Effector memory CD4-positive, alpha-beta T cell (primary cell): ENCODE results near the gene TMEM106A.

Experiments used
- DNase-seq, 3 donors: peaks; one replicate each; pipeline ENCODE4 v3.0.0-alpha.2; 2020
- H3K27ac ChIP-seq: 2 replicates; pipeline ENCODE4 v1.7.0; 2013; ENCODE audit warnings: mild to moderate bottlenecking, low read length, moderate library complexity; ENCODE audit not compliant: insufficient read depth, poor library complexity, severe bottlenecking
- H3K27me3 ChIP-seq: replicated peaks from 2 replicates; pipeline ENCODE4 v1.7.0; 2013; ENCODE audit warnings: mild to moderate bottlenecking, low read length; ENCODE audit not compliant: insufficient read depth, control insufficient read depth, poor library complexity, severe bottlenecking
- H3K36me3 ChIP-seq: 2 replicates; pipeline ENCODE4 v1.7.0; 2013; ENCODE audit warnings: mild to moderate bottlenecking, low read length, moderate library complexity; ENCODE audit not compliant: control insufficient read depth, insufficient read depth
- H3K4me1 ChIP-seq: 2 replicates; pipeline ENCODE4 v1.7.0; 2013; ENCODE audit warnings: low read length, mild to moderate bottlenecking; ENCODE audit not compliant: control insufficient read depth, insufficient read depth, poor library complexity, severe bottlenecking
- H3K4me3 ChIP-seq: 2 replicates; pipeline ENCODE4 v1.7.0; 2013; ENCODE audit warnings: low read length, low read depth, mild to moderate bottlenecking; ENCODE audit not compliant: insufficient read depth, poor library complexity, severe bottlenecking
- H3K9me3 ChIP-seq: 2 replicates; pipeline ENCODE4 v1.7.0; 2013; ENCODE audit warnings: mild to moderate bottlenecking, low read length, moderate library complexity; ENCODE audit not compliant: control insufficient read depth

Gene TMEM106A

GRCh38 chr17:43215341-43215740 is 3.7 kb downstream of the TMEM106A start:
- Histone ChIP-seq H3K4me3 (no peak overlapping the region), H3K27me3 (no peaks in the 10 kb centered on the region), H3K4me1 (peaks cover 10% of the 10 kb centered on the region), H3K9me3 (no peaks in the 10 kb centered on the region), H3K27ac (no peak overlapping the region), H3K36me3 (peaks cover 11% of the 10 kb centered on the region)
- DNase-seq: no peak

GRCh38 chr17:43216369-43216761 is 4.7 kb downstream of the TMEM106A start:
- H3K36me3 ChIP-seq: peaks cover 11% of the 10 kb centered on the region
- H3K27ac ChIP-seq: no peak overlapping the region
- H3K9me3 ChIP-seq: no peaks in the 10 kb centered on the region
- H3K4me3 ChIP-seq: no peak overlapping the region
- DNase-seq: no peak
- H3K4me1 ChIP-seq: peaks cover 5% of the 10 kb centered on the region
- H3K27me3 ChIP-seq: no peaks in the 10 kb centered on the region

GRCh38 chr17:43216762-43217613 is 5.3 kb downstream of the TMEM106A start:
- Histone ChIP-seq H3K27ac (no peak overlapping the region), H3K4me3 (no peak overlapping the region), H3K9me3 (no peaks in the 10 kb centered on the region), H3K4me1 (peaks cover 5% of the 10 kb centered on the region), H3K36me3 (peaks cover 11% of the 10 kb centered on the region), H3K27me3 (no peaks in the 10 kb centered on the region)
- DNase-seq: no peak

- no peak for DNase-seq
- H3K36me3 ChIP-seq: peaks cover 11% of the 10 kb centered on the region
- no peaks in the 10 kb centered on the region for H3K4me1 ChIP-seq
- H3K4me3 ChIP-seq: no peak overlapping the region
- H3K9me3 ChIP-seq: no peaks in the 10 kb centered on the region
- no peaks in the 10 kb centered on the region for H3K27me3 ChIP-seq
- H3K27ac ChIP-seq: no peak overlapping the region
Observed at GRCh38 chr17:43217614-43218087, 6.0 kb downstream of the TMEM106A start.

- Histone ChIP-seq H3K4me3 (no peak overlapping the region), H3K4me1 (no peaks in the 10 kb centered on the region), H3K36me3 (peaks cover 11% of the 10 kb centered on the region), H3K27me3 (no peaks in the 10 kb centered on the region), H3K9me3 (no peaks in the 10 kb centered on the region), H3K27ac (no peak overlapping the region)
- no peak for DNase-seq
Observed at GRCh38 chr17:43219001-43219400, 7.3 kb downstream of the TMEM106A start.

GRCh38 chr17:43219746-43220380 is 8.2 kb downstream of the TMEM106A start:
- no peak for DNase-seq
- Histone ChIP-seq H3K4me3 (no peak overlapping the region), H3K4me1 (no peaks in the 10 kb centered on the region), H3K27ac (no peak overlapping the region), H3K9me3 (no peaks in the 10 kb centered on the region), H3K27me3 (no peaks in the 10 kb centered on the region), H3K36me3 (peaks cover 11% of the 10 kb centered on the region)

- Histone ChIP-seq H3K4me3 (no peak overlapping the region), H3K36me3 (peaks cover 11% of the 10 kb centered on the region), H3K27me3 (no peaks in the 10 kb centered on the region), H3K9me3 (no peaks in the 10 kb centered on the region), H3K4me1 (no peaks in the 10 kb centered on the region), H3K27ac (no peak overlapping the region)
- DNase-seq: no peak
Observed at GRCh38 chr17:43220511-43221125, 8.9 kb downstream of the TMEM106A start.

- Histone ChIP-seq H3K9me3 (no peaks in the 10 kb centered on the region), H3K27me3 (no peaks in the 10 kb centered on the region), H3K4me3 (no peak overlapping the region), H3K36me3 (no peaks in the 10 kb centered on the region), H3K27ac (no peak overlapping the region), H3K4me1 (no peaks in the 10 kb centered on the region)
- no peak for DNase-seq
Observed at GRCh38 chr17:43224146-43224705, 12.6 kb downstream of the TMEM106A start.

- DNase-seq: no peak
- H3K4me3 ChIP-seq: no peak overlapping the region
- no peaks in the 10 kb centered on the region for H3K36me3 ChIP-seq
- H3K9me3 ChIP-seq: no peaks in the 10 kb centered on the region
- H3K4me1 ChIP-seq: no peaks in the 10 kb centered on the region
- no peaks in the 10 kb centered on the region for H3K27me3 ChIP-seq
- H3K27ac ChIP-seq: no peak overlapping the region
Observed at GRCh38 chr17:43226393-43226792, 14.7 kb downstream of the TMEM106A start.
